ENCODE results near the gene SLCO2A1.

SLCO2A1 gene

DNA sequence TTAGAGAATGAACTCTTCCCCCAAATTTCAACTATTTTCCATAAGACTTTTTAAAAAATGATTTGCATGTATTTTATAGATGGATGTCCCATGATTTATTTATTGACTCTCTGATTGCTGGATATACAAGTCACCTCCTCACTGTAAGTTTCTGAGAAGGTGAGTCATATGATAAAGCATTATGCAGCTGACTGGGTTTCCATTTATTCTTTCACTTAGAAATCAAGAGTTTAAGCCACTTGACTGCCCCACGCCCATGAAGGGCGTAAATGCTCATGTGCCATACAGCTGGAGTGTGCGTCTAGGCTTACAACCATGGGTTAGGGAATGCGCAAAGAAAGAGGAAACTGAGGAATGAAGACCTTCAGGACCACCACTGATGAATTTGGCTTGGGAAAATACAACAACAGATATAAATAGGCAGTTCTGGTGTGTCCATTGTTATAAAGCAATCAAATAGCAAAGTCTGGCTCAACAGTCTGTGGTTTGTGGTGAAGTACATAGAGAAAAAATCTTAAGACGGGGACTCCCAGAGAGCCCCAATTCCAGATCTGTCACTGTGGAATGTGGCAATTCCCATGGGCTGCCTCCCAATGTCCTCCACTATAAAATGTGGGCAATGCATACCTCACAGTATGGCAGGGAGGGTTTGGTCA, 20.3 kb downstream of the SLCO2A1 start:
- no peak for DNase-seq (ENCODE audit: low spot score)
- H3K4me1 Mint-ChIP-seq (ENCODE audit: low read depth) = no peaks in the 10 kb centered on the region
- H3K36me3 Mint-ChIP-seq (ENCODE audit: low read depth) = no peaks in the 10 kb centered on the region
- no peak overlapping the region for H3K4me3 Mint-ChIP-seq
- H3K9me3 Mint-ChIP-seq = no peaks in the 10 kb centered on the region
- H3K27ac Mint-ChIP-seq = no peak overlapping the region
- H3K27me3 Mint-ChIP-seq (ENCODE audit: low read depth) = no peaks in the 10 kb centered on the region

DNA sequence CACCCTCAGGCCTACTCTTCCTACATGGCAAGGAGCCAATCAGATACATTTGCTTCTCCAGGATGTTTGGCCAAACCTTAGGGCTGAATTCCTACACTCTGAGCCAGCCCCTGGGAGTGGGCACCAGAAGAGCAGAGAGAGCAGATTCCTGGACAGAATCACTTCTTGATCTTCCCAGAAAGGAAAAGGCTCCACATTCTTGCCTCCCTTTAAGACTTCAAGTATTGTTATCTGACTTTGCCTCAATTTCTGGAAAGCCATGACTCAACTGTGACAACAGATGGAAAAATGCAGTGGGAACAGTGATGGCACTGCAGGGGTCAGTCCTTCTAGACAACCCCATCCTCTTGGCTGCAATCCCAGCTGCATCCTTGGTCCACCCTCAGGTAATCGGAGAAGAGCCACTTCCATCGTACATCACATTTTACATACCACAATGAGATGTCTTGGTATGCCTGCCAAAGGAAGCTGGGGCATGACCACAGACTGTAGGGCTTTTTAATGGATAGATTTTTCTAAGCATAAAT, 21.0 kb downstream of the SLCO2A1 start:
- Mint-ChIP-seq H3K9me3 (no peaks in the 10 kb centered on the region), H3K36me3 (ENCODE audit: low read depth) (no peaks in the 10 kb centered on the region), H3K27ac (no peak overlapping the region), H3K4me3 (no peak overlapping the region), H3K27me3 (ENCODE audit: low read depth) (no peaks in the 10 kb centered on the region), H3K4me1 (ENCODE audit: low read depth) (no peaks in the 10 kb centered on the region)
- DNase-seq (ENCODE audit: low spot score) = no peak

DNA sequence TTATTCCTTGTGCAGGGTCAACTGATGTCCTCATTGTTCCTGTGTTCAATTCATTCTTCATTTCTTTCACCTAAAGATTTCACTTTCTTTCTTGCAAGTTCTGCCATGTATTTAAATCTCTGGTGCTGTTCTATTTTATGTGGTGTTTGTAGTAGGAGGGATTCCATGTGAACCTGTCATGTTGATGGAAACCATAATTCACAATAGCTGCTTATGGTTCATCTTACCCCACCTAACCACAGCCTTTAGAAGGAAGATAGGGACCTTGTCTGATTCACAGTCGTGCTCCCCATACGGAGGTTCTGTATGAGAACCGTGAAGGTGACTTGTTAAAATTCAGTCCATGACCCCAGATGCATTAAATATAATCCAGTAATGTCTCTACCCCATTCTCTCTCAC, 21.9 kb downstream of the SLCO2A1 start:
- H3K27me3 Mint-ChIP-seq (ENCODE audit: low read depth) = no peaks in the 10 kb centered on the region
- H3K4me1 Mint-ChIP-seq (ENCODE audit: low read depth) = no peaks in the 10 kb centered on the region
- no peak overlapping the region for H3K27ac Mint-ChIP-seq
- no peaks in the 10 kb centered on the region for H3K9me3 Mint-ChIP-seq
- no peak for DNase-seq (ENCODE audit: low spot score)
- no peaks in the 10 kb centered on the region for H3K36me3 Mint-ChIP-seq (ENCODE audit: low read depth)
- no peak overlapping the region for H3K4me3 Mint-ChIP-seq

DNA sequence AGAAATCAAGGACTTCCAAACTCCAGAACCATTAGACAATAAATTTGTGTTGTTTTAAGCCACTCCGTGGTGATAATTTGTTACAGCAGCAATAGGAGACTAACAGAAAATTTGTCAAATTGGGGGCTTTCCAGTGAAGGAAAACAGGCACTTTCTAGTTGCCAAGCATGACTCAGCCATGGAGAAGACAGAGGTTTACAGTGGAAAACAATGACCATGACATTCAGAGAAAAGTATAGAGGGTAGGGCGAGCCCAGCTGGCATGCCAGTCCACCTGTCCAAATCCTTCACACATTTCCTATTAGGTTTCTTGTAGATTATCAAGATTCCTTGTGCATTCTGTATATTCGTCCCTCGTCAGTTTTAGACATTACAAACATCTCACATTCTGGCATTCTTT, 24.9 kb downstream of the SLCO2A1 start:
- Mint-ChIP-seq H3K4me1 (ENCODE audit: low read depth) (no peaks in the 10 kb centered on the region), H3K27me3 (ENCODE audit: low read depth) (no peaks in the 10 kb centered on the region), H3K27ac (no peak overlapping the region), H3K4me3 (no peak overlapping the region), H3K36me3 (ENCODE audit: low read depth) (no peaks in the 10 kb centered on the region), H3K9me3 (no peaks in the 10 kb centered on the region)
- DNase-seq (ENCODE audit: low spot score) = no peak

DNA sequence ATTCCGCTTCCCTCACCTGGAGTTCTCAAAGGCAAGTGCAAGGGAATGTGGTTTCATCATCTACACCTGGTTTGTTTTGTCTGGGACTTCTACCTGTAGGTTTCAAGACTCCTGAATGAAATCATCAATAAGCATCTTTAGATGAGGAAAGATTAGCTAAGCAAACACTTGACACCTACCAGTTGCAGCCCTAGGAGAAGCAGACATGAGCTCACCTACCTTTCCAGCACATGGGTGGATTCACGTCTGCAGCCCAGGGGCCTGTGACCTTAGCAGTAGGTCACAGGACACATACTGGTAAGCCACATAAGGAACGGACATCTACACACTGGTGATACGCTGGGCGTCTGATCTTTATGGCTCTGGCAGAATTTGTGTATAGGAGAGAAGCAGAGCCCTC, 26.7 kb downstream of the SLCO2A1 start:
- no peak for DNase-seq (ENCODE audit: low spot score)
- Mint-ChIP-seq H3K4me3 (no peak overlapping the region), H3K27ac (no peak overlapping the region), H3K27me3 (ENCODE audit: low read depth) (no peaks in the 10 kb centered on the region), H3K9me3 (no peaks in the 10 kb centered on the region), H3K4me1 (ENCODE audit: low read depth) (no peaks in the 10 kb centered on the region), H3K36me3 (ENCODE audit: low read depth) (no peaks in the 10 kb centered on the region)

DNA sequence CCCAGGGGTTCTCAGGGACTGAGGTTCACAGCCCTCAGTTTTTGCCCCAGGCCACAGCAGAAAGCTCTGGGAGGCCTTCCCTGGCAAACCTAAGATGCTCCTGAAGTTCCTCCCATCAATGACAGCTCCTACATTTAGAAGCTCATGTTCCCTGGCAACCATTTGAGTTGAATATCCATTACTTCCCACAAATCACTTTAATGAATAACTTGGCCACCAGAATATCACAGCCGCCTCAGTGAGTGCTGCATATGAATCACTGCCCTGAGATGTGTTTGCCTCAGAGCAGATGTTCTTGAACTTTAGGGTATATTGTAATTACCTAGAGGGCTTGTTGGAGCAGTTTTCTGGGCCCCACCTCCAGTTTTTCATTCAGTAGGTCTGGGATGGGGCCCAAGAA, 27.4 kb downstream of the SLCO2A1 start:
- H3K36me3 Mint-ChIP-seq (ENCODE audit: low read depth) = no peaks in the 10 kb centered on the region
- DNase-seq (ENCODE audit: low spot score) = no peak
- H3K4me1 Mint-ChIP-seq (ENCODE audit: low read depth) = no peaks in the 10 kb centered on the region
- H3K27ac Mint-ChIP-seq = no peak overlapping the region
- H3K4me3 Mint-ChIP-seq = no peak overlapping the region
- no peaks in the 10 kb centered on the region for H3K27me3 Mint-ChIP-seq (ENCODE audit: low read depth)
- H3K9me3 Mint-ChIP-seq = no peaks in the 10 kb centered on the region

DNA sequence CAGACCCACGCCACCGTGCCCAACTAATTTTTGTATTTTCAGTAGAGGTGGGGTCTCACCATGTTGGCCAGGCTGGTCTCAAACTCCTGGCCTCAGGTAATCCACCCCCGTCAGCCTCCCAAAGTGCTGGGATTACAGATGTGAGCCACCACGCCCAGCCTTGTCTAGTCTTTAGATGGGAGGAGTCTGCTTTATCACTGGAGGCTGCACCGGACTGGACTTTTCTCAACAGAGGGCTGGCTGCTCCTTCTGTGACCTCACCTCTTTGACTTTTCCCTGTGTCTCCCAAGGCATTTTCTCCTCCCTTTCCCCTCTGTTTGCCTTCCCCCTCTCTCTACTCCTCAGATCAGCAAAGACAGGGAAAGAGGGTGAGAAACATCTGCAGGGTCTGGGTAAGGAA, 28.5 kb downstream of the SLCO2A1 start:
- no peak overlapping the region for H3K27ac Mint-ChIP-seq
- H3K4me3 Mint-ChIP-seq = no peak overlapping the region
- H3K9me3 Mint-ChIP-seq = no peaks in the 10 kb centered on the region
- no peak for DNase-seq (ENCODE audit: low spot score)
- no peaks in the 10 kb centered on the region for H3K4me1 Mint-ChIP-seq (ENCODE audit: low read depth)
- H3K27me3 Mint-ChIP-seq (ENCODE audit: low read depth) = no peaks in the 10 kb centered on the region
- H3K36me3 Mint-ChIP-seq (ENCODE audit: low read depth) = no peaks in the 10 kb centered on the region

DNA sequence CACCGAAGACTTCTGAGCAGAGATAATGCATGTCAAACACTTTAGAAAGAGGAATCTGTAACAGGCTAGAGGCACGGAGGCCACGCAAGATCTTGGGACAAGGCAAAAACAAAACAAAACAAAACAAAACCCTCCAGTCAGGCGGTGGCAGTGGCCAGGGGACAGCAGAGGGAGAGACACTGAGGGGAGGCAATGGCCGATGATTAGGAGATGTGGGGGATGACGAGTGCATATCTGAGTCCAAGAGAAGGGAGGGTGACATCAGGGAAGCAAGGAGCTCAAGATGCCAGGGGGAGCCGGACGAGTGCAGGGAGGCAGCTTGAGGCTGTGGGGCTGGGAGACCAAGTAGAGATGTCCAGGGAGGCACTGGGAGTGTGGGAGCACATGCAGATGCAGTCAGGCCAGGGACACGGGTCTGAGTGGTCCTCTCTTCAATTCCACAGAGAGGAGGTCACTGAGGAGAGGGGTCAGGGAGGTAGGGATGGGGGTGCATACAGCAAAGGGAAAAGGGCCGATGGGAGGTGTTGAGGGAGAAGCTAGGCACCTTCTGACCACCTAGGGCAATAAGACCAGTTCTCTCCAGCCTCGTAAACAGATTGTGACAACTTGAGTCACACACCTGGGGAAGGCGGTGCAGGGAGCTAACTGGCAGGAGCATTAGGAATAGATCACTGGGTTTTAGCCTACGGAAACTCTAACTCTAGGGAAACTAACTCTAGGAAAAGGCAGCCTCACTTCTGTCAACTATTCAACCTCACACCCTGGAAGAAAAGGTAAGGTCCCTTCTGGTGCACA, 29.6 kb downstream of the SLCO2A1 start:
- Mint-ChIP-seq H3K4me3 (no peak overlapping the region), H3K4me1 (ENCODE audit: low read depth) (no peaks in the 10 kb centered on the region), H3K27ac (no peak overlapping the region), H3K36me3 (ENCODE audit: low read depth) (no peaks in the 10 kb centered on the region), H3K9me3 (no peaks in the 10 kb centered on the region), H3K27me3 (ENCODE audit: low read depth) (no peaks in the 10 kb centered on the region)
- no peak for DNase-seq (ENCODE audit: low spot score)

DNA sequence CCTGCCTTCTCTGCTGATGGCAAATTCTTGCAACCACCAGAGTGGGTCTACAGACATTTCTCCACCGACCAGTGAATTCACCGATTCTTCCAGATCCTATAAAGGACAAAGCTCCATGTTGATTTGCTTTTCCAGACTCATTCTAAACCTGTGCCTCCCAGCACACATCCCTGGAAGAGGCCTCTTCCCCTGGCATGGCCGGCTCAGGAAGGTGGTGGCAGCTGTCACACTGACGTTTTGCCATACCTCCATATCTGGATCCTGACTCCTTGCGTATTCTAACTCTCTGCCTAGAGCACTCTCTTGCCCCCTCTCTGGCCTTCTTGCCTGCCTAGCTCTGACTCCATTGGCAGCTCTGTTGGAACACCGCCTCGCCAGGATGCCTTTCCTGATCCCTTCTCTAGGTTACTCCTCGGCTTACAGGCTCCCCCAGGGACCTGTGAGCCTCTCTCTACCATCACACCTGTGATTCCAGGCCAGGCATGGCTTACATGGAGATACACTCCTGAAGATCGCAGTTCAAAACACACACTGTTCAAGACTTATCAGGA, 31.0 kb downstream of the SLCO2A1 start:
- H3K27me3 Mint-ChIP-seq (ENCODE audit: low read depth) = no peaks in the 10 kb centered on the region
- no peak overlapping the region for H3K27ac Mint-ChIP-seq
- no peak for DNase-seq (ENCODE audit: low spot score)
- H3K4me1 Mint-ChIP-seq (ENCODE audit: low read depth) = no peaks in the 10 kb centered on the region
- H3K4me3 Mint-ChIP-seq = no peak overlapping the region
- H3K9me3 Mint-ChIP-seq = no peaks in the 10 kb centered on the region
- no peaks in the 10 kb centered on the region for H3K36me3 Mint-ChIP-seq (ENCODE audit: low read depth)

DNA sequence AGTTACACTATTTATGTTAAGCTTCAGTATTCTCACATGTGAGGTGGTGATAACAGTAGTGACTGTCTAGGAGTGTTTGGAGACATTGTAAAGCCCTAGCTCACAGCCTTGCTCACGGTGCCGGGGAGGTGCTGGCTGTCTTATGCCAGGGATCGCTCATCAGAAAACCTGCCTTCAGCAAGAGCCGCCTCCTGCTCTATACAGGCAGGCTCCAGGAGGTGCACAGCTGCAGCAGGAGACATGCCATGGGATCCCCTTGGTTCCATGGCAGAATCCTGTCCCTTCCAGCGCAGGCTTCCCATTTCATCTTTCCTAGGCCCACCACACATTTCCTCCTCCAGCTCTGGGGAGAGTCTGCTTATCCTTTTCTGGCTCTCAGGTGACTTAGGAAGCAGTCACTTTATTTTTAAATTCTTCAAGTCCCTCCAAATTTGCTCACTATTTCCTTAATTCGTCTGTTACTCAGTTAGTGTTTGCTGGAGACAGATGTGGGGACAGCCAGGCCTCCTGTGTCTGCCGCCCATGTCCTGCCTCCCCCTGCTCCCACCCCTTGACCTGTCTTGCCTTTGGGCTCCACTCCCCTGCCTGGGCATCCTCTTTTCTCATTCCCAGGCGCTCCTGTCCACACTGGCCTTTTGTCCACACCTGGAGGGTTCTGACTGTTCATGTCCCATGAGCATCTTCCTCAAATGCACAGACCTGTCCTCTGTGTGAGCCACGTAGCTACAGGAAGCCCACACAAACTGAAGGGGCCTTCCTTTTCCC, 31.7 kb downstream of the SLCO2A1 start:
- Mint-ChIP-seq H3K27ac (no peak overlapping the region), H3K27me3 (ENCODE audit: low read depth) (no peaks in the 10 kb centered on the region)

DNA sequence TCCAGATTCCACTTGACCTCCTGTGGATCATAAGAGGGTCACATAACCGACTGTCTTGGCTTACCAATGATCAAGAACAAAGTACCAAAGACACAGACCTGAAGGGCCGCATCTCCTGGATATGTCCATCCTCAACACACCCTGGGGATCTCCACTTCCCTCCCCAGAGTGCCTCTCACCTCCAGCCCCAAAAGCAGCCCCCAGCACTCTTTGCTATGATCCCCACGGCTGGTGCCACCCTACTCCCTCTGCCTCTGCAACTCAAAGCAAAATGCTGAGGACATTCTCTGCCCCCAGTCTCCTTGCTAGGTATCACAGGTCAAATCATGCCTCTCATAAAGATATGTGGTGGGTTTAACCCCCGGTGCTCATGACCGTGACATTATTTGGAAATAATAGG, 32.7 kb downstream of the SLCO2A1 start:
- Mint-ChIP-seq H3K9me3 (no peaks in the 10 kb centered on the region), H3K4me1 (ENCODE audit: low read depth) (no peaks in the 10 kb centered on the region), H3K27ac (no peak overlapping the region), H3K4me3 (no peak overlapping the region), H3K36me3 (ENCODE audit: low read depth) (no peaks in the 10 kb centered on the region), H3K27me3 (ENCODE audit: low read depth) (no peaks in the 10 kb centered on the region)
- no peak for DNase-seq (ENCODE audit: low spot score)

More for the DNA sequence above, 31.7 kb downstream of the SLCO2A1 start:
- no peaks in the 10 kb centered on the region for H3K36me3 Mint-ChIP-seq (ENCODE audit: low read depth)
- no peak overlapping the region for H3K4me3 Mint-ChIP-seq
- H3K9me3 Mint-ChIP-seq = no peaks in the 10 kb centered on the region
- no peak for DNase-seq (ENCODE audit: low spot score)
- H3K4me1 Mint-ChIP-seq (ENCODE audit: low read depth) = no peaks in the 10 kb centered on the region

DNA sequence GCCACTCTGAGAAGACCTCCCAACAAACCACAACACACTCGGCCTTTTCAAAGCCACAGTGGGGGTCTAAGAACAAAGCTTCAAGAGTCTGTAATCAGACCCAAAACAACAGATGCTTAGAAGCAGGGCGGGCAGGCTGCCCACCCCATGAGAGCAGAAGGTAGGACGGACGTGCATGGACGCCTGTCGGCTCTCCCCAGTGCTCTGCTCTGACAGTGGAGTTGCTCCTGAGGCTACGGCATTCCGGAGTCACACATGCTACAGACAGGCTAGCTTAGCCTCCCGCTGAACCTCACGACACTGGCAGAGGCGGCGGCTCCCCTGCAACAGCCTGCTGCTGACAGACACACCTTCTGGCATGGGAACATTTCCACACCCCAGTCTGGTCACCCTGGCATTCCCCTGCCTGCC, 33.5 kb downstream of the SLCO2A1 start:
- no peak for DNase-seq (ENCODE audit: low spot score)
- Mint-ChIP-seq H3K9me3 (no peaks in the 10 kb centered on the region), H3K27ac (no peak overlapping the region), H3K4me1 (ENCODE audit: low read depth) (no peaks in the 10 kb centered on the region), H3K27me3 (ENCODE audit: low read depth) (no peaks in the 10 kb centered on the region), H3K4me3 (no peak overlapping the region), H3K36me3 (ENCODE audit: low read depth) (no peaks in the 10 kb centered on the region)

DNA sequence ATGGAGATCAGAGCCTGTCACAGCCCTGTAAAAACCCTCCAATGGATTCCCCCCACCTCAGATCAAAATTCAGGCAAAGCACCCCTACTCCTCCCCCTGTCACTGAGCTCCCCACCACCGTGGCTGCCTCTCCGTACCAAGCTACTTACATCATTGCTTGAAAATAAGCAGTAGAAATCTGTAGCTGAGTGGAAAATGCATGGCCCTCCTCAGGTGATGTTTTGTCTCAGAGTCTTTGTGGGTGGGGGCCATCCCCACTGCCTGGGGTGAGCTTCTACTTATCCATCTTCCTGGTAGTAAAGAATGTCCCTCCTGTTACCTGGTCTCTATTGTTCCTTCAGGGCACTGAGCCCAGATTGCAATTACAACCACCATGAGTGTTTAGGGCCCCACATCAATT, 34.5 kb downstream of the SLCO2A1 start:
- no peaks in the 10 kb centered on the region for H3K36me3 Mint-ChIP-seq (ENCODE audit: low read depth)
- H3K4me1 Mint-ChIP-seq (ENCODE audit: low read depth) = no peaks in the 10 kb centered on the region

More for the DNA sequence above, 34.5 kb downstream of the SLCO2A1 start:
- DNase-seq (ENCODE audit: low spot score) = no peak
- Mint-ChIP-seq H3K9me3 (no peaks in the 10 kb centered on the region), H3K4me3 (no peak overlapping the region), H3K27ac (no peak overlapping the region), H3K27me3 (ENCODE audit: low read depth) (no peaks in the 10 kb centered on the region)

All from T-helper 2 cell treated with Interferon-gamma antibody and Interleukin-4, amounts not matched to agents 5 μg/mL and 100 μg/mL, for 36 hours (primary cell).